H9 (cell line): ENCODE data around the gene RPS29. TPM values are rescaled to one million over a fixed set of nuclear protein-coding genes. Genes with fewer than 3 reads are reported as not detected.

Experiments
- DNase-seq: peaks from one replicate; pipeline ENCODE4 v3.0.0-alpha.2; 2017
- H2AFZ ChIP-seq: one replicate; pipeline ENCODE4 v1.6.1; 2013; ENCODE audit warnings: mild to moderate bottlenecking, low read length, control low read depth, moderate library complexity
- H2AK5ac ChIP-seq: 2 replicates; pipeline ENCODE4 v1.6.1; 2013; ENCODE audit warnings: low read length, control low read depth, mixed read lengths; ENCODE audit not compliant: insufficient read length
- H2BK120ac ChIP-seq: one replicate; pipeline ENCODE4 v1.6.1; 2013; ENCODE audit warnings: low read depth, mild to moderate bottlenecking, low read length, control low read depth, inconsistent platforms; ENCODE audit not compliant: poor library complexity, severe bottlenecking
- H2BK12ac ChIP-seq: 2 replicates; pipeline ENCODE4 v1.6.1; 2013; ENCODE audit warnings: low read length, control low read depth, mixed read lengths, low read depth; ENCODE audit not compliant: insufficient read length
- H2BK15ac ChIP-seq: 2 replicates; pipeline ENCODE4 v1.6.1; 2013; ENCODE audit warnings: low read depth, low read length, control low read depth
- H2BK20ac ChIP-seq: one replicate; pipeline ENCODE4 v1.6.1; 2013; ENCODE audit warnings: low read depth, mild to moderate bottlenecking, low read length, control low read depth, inconsistent platforms; ENCODE audit not compliant: poor library complexity, severe bottlenecking
- H2BK5ac ChIP-seq: 2 replicates; pipeline ENCODE4 v1.6.1; 2013; ENCODE audit warnings: low read length, control low read depth, mixed read lengths; ENCODE audit not compliant: insufficient read length
- H3K14ac ChIP-seq: 2 replicates; pipeline ENCODE4 v1.6.1; 2013; ENCODE audit warnings: low read length, control low read depth; ENCODE audit not compliant: insufficient read depth
- H3K18ac ChIP-seq: 2 replicates; pipeline ENCODE4 v1.6.1; 2013; ENCODE audit warnings: low read depth, mild to moderate bottlenecking, mixed read lengths, low read length, control low read depth; ENCODE audit not compliant: insufficient read length
- H3K23ac ChIP-seq: 2 replicates; pipeline ENCODE4 v1.6.1; 2013; ENCODE audit warnings: low read length, control low read depth, mixed read lengths, low read depth; ENCODE audit not compliant: insufficient read length
- H3K23me2 ChIP-seq: 2 replicates; pipeline ENCODE4 v1.6.1; 2013; ENCODE audit warnings: low read depth, mild to moderate bottlenecking, mixed read lengths, low read length, control low read depth; ENCODE audit not compliant: insufficient read length, poor library complexity, severe bottlenecking
- H3K27ac ChIP-seq: 2 replicates; pipeline ENCODE4 v1.5.1; 2013; ENCODE audit warnings: low read length, control low read depth, mixed read lengths, low read depth; ENCODE audit not compliant: insufficient read length
- H3K27me3 ChIP-seq: 2 replicates; pipeline ENCODE4 v1.6.1; 2013; ENCODE audit warnings: low read length, control low read depth, inconsistent platforms; ENCODE audit not compliant: insufficient read depth
- H3K4ac ChIP-seq: 2 replicates; pipeline ENCODE4 v1.6.1; 2013; ENCODE audit warnings: low read depth, mild to moderate bottlenecking, control low read depth, inconsistent platforms, low read length, moderate library complexity
- H3K4me1 ChIP-seq: 2 replicates; pipeline ENCODE4 v1.6.1; 2013; ENCODE audit warnings: low read length, control low read depth, inconsistent platforms; ENCODE audit not compliant: insufficient read depth
- H3K4me2 ChIP-seq: 2 replicates; pipeline ENCODE4 v1.6.1; 2013; ENCODE audit warnings: low read length, control low read depth, mixed read lengths; ENCODE audit not compliant: insufficient read length, insufficient read depth
- H3K56ac ChIP-seq: 2 replicates; pipeline ENCODE4 v1.6.1; 2013; ENCODE audit warnings: low read depth, mild to moderate bottlenecking, mixed read lengths, low read length, control low read depth; ENCODE audit not compliant: insufficient read length
- H3K79me1 ChIP-seq: 2 replicates; pipeline ENCODE4 v1.6.1; 2013; ENCODE audit warnings: low read depth, mild to moderate bottlenecking, moderate library complexity, low read length, control low read depth, inconsistent platforms; ENCODE audit not compliant: insufficient read depth, poor library complexity, severe bottlenecking
- H3K79me2 ChIP-seq: 2 replicates; pipeline ENCODE4 v1.6.1; 2013; ENCODE audit warnings: low read length, control low read depth, inconsistent platforms; ENCODE audit not compliant: insufficient read depth
- H3K9ac ChIP-seq: 2 replicates; pipeline ENCODE4 v1.6.1; 2013; ENCODE audit warnings: low read length, control low read depth, mixed read lengths; ENCODE audit not compliant: insufficient read length; ENCODE audit errors: extremely low read depth
- H3K9me3 ChIP-seq: one replicate; pipeline ENCODE4 v1.6.1; 2013; ENCODE audit warnings: low read depth, low read length, inconsistent platforms; ENCODE audit not compliant: control insufficient read depth
- H3T11ph ChIP-seq: one replicate; pipeline ENCODE4 v1.6.1; 2013; ENCODE audit warnings: mild to moderate bottlenecking, low read length, control low read depth, inconsistent platforms
- H4K20me1 ChIP-seq: one replicate; pipeline ENCODE4 v1.6.1; 2013; ENCODE audit not compliant: control insufficient read depth, insufficient read length, insufficient read depth
- H4K5ac ChIP-seq: 2 replicates; pipeline ENCODE4 v1.6.1; 2013; ENCODE audit warnings: low read depth, mild to moderate bottlenecking, mixed read lengths, low read length, control low read depth; ENCODE audit not compliant: insufficient read length
- H4K8ac ChIP-seq: replicated peaks from 2 replicates; pipeline ENCODE4 v1.6.1; 2013; ENCODE audit warnings: low read length, control low read depth, mixed read lengths, low read depth; ENCODE audit not compliant: insufficient read length
- H4K91ac ChIP-seq: 2 replicates; pipeline ENCODE4 v1.6.1; 2013; ENCODE audit warnings: low read depth, mild to moderate bottlenecking, moderate library complexity, mixed read lengths, low read length, control low read depth; ENCODE audit not compliant: insufficient read length
- H3K27ac Mint-ChIP-seq, 3 experiments: 2 replicates in 2 of 3; 3 replicates in 1 of 3; pipeline ENCODE4 v1.8.0; 2020 to 2021; ENCODE audit warnings: mixed read lengths in 3 of 3, mild to moderate bottlenecking in 1 of 3, moderate library complexity in 1 of 3
- H3K27me3 Mint-ChIP-seq: 2 replicates; pipeline ENCODE4 v1.8.0; 2021; ENCODE audit warnings: low read depth, mild to moderate bottlenecking, moderate library complexity, mixed read lengths
- H3K36me3 Mint-ChIP-seq, 3 experiments: 2 replicates in 2 of 3; 3 replicates in 1 of 3; pipeline ENCODE4 v1.8.0; 2020 to 2021; ENCODE audit warnings: low read depth in 3 of 3, mixed read lengths in 3 of 3; ENCODE audit not compliant: insufficient read depth in 1 of 3
- H3K4me1 Mint-ChIP-seq, 2 experiments: 2 replicates each; pipeline ENCODE4 v1.8.0; 2020; ENCODE audit warnings: mixed read lengths in 2 of 2
- H3K4me3 Mint-ChIP-seq, 2 experiments: 2 replicates in 1 of 2; 3 replicates in 1 of 2; pipeline ENCODE4 v1.8.0; 2020 to 2021; ENCODE audit warnings: mild to moderate bottlenecking in 2 of 2, mixed read lengths in 2 of 2, moderate library complexity in 1 of 2
- H3K9me3 Mint-ChIP-seq, 2 experiments: 2 replicates in 1 of 2; 3 replicates in 1 of 2; pipeline ENCODE4 v1.8.0; 2020; ENCODE audit warnings: mild to moderate bottlenecking in 2 of 2, mixed read lengths in 2 of 2, moderate library complexity in 1 of 2
- WGBS: extraction: QIAGEN DNeasy Blood & Tissue Kit; methylation state at CpG from one replicate; pipeline ENCODE4 v1.1.7; 2013; ENCODE audit warnings: missing lambda C conversion rate, low lambda C conversion rate, mixed read lengths; ENCODE audit not compliant: insufficient read length; ENCODE audit errors: extremely low coverage; 5-methylcytosine and 5-hydroxymethylcytosine counted together
- total RNA-seq: library from RNA; stranded (reverse); gene quantifications from 2 replicates; pipeline ENCODE4 v1.2.1, GENCODE V29; 2021
- TF ChIP-seq, protein P1 (sequence below): fragments of 200-600 bp; sonication (generic); conservative IDR thresholded peaks from 3 replicates; pipeline ENCODE4 v1.8.0; 2021; ENCODE audit warnings: antibody characterized with exemption, mild to moderate bottlenecking

Gene RPS29
- total RNA-seq, 1 experiment from 2014 or later: 1,963 TPM

DNA sequence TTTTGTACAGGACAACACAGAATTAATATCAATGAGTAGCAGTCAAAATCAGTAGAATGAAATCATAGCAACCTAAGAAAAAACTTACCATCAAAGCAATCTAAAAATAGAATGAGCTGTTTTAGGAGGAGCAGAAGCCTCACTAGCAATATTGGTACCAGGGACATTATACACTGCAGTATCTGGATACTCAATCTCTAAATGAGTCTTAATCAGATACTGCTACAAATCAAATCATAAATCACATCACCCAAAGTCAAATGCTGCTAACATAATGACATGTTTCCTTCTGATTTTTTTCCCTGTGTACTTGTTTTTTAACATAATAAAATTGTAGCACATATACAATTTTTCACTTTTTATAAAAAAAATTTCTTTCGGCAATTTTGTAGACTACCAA is 8.0 kb downstream of the RPS29 start:
- Histone ChIP-seq H4K20me1 (no peaks in the 10 kb centered on the region), H3K9ac (no peak overlapping the region), H2AFZ (no peak overlapping the region), H4K91ac (no peak overlapping the region), H3K27ac (no peak overlapping the region), H2BK12ac (no peak overlapping the region), H3T11ph (no peak overlapping the region), H3K23me2 (no peaks in the 10 kb centered on the region), H3K9me3 (no peaks in the 10 kb centered on the region), H2BK5ac (no peak overlapping the region), H2BK15ac (no peak overlapping the region), H3K56ac (no peak overlapping the region), H2AK5ac (no peak overlapping the region), H3K27me3 (no peaks in the 10 kb centered on the region), H2BK20ac (no peak overlapping the region), H3K14ac (no peak overlapping the region), H4K8ac (no peak overlapping the region), H2BK120ac (no peak overlapping the region), H3K23ac (no peak overlapping the region), H3K79me2 (no peaks in the 10 kb centered on the region; the same call in 1 of the 2 replicates), H3K4ac (no peak overlapping the region), H3K18ac (no peak overlapping the region), H3K4me2 (no peak overlapping the region), H3K79me1 (peaks cover 3% of the 10 kb centered on the region), H4K5ac (no peak overlapping the region), H3K4me1 (no peaks in the 10 kb centered on the region)
- H3K4me1 Mint-ChIP-seq: peaks cover 13 to 17% of the 10 kb centered on the region in 2 experiments
- H3K4me3 Mint-ChIP-seq: no peak overlapping the region
- H3K9me3 Mint-ChIP-seq: peaks cover 0 to 1% of the 10 kb centered on the region in 2 experiments; a peak in 1 of 5 replicates
- 100% methylated on average over 1 of the region's 1 CpG for WGBS
- TF ChIP-seq, protein P1, sequence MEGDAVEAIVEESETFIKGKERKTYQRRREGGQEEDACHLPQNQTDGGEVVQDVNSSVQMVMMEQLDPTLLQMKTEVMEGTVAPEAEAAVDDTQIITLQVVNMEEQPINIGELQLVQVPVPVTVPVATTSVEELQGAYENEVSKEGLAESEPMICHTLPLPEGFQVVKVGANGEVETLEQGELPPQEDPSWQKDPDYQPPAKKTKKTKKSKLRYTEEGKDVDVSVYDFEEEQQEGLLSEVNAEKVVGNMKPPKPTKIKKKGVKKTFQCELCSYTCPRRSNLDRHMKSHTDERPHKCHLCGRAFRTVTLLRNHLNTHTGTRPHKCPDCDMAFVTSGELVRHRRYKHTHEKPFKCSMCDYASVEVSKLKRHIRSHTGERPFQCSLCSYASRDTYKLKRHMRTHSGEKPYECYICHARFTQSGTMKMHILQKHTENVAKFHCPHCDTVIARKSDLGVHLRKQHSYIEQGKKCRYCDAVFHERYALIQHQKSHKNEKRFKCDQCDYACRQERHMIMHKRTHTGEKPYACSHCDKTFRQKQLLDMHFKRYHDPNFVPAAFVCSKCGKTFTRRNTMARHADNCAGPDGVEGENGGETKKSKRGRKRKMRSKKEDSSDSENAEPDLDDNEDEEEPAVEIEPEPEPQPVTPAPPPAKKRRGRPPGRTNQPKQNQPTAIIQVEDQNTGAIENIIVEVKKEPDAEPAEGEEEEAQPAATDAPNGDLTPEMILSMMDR: no peak
- H3K27ac Mint-ChIP-seq: peak overlapping the region in 2 of 3 experiments; percentile 42 to 84; a peak in 2 of 7 replicates
- peaks cover 46 to 54% (median 49%) of the 10 kb centered on the region in 3 experiments for H3K36me3 Mint-ChIP-seq
- H3K27me3 Mint-ChIP-seq: no peaks in the 10 kb centered on the region
- DNase-seq: no peak
